Measurements from ENCODE around the gene ARHGAP45. TPM values are rescaled to one million over a fixed set of nuclear protein-coding genes. Genes with fewer than 3 reads are reported as not detected.

ARHGAP45 gene
- total RNA-seq, 4 donors from 2014 or later = 11.5 to 13.4 (median 12.6) TPM

DNA sequence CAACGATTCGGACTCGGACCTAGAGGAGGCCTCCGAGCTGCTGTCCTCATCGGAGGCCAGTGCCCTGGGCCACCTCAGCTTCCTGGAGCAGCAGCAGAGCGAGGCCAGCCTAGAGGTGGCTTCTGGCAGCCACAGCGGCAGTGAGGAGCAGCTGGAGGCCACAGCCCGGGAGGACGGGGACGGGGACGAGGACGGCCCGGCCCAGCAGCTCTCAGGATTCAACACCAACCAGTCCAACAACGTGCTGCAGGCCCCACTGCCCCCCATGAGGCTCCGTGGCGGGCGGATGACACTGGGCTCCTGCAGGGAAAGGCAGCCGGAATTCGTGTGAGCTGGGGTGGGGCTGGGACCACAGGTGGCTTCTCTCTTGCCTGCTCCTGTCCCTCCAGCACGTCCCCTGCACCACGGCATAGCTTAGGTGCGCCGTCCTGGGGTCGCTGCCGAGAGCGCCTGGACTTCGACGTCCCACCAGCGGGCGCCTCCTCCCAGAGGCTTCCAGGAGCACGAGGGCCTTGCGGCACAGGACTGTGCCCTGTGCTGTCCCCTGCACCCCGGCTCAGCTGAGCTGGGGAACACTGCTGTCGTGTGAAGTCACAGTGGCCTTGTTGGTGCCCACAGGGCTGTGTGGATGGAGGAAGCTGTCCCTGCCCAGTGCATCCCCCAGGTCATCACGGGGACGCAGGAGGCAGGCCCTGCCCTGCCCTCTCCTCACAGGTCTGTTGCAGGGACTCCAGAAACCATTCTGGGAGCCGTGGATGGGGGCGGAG, 18.9 kb downstream of the ARHGAP45 start:
- no peak for DNase-seq (ENCODE audit: low spot score in 2 of 2)
- no peaks in the 10 kb centered on the region for H3K9me3 ChIP-seq
- H3K27me3 ChIP-seq = no peaks in the 10 kb centered on the region
- no peak overlapping the region for H3K27ac ChIP-seq
- peaks cover 51% of the 10 kb centered on the region for H3K4me1 ChIP-seq
- peaks cover 36% of the 10 kb centered on the region for H3K36me3 ChIP-seq
- TF ChIP-seq POLR2A (IDR thresholded peaks at IDR 0.05) (no peak), POLR2AphosphoS5 (IDR thresholded peaks at IDR 0.05) (no peak), EP300 (IDR thresholded peaks at IDR 0.05) (no peak)
- TF ChIP-seq, protein P1, sequence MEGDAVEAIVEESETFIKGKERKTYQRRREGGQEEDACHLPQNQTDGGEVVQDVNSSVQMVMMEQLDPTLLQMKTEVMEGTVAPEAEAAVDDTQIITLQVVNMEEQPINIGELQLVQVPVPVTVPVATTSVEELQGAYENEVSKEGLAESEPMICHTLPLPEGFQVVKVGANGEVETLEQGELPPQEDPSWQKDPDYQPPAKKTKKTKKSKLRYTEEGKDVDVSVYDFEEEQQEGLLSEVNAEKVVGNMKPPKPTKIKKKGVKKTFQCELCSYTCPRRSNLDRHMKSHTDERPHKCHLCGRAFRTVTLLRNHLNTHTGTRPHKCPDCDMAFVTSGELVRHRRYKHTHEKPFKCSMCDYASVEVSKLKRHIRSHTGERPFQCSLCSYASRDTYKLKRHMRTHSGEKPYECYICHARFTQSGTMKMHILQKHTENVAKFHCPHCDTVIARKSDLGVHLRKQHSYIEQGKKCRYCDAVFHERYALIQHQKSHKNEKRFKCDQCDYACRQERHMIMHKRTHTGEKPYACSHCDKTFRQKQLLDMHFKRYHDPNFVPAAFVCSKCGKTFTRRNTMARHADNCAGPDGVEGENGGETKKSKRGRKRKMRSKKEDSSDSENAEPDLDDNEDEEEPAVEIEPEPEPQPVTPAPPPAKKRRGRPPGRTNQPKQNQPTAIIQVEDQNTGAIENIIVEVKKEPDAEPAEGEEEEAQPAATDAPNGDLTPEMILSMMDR (IDR thresholded peaks at IDR 0.05) = no peak
- 73% methylated on average over 15 of the region's 38 CpGs for WGBS
- no peak overlapping the region for H3K4me3 ChIP-seq

- WGBS = 71% methylated on average over 8 of the region's 21 CpGs
- DNase-seq (ENCODE audit: low spot score in 2 of 2) = no peak
- Histone ChIP-seq H3K4me1 (peaks cover 46% of the 10 kb centered on the region), H3K27me3 (no peaks in the 10 kb centered on the region), H3K27ac (no peak overlapping the region), H3K4me3 (no peak overlapping the region), H3K36me3 (peaks cover 42% of the 10 kb centered on the region), H3K9me3 (no peaks in the 10 kb centered on the region)
- no peak for TF ChIP-seq EP300 (IDR thresholded peaks at IDR 0.05)
- no peak for TF ChIP-seq POLR2AphosphoS5 (IDR thresholded peaks at IDR 0.05)
- TF ChIP-seq, protein P1 (IDR thresholded peaks at IDR 0.05) = no peak
These were observed 19.6 kb downstream of the ARHGAP45 start for GRCh38 chr19:1086613-1087012.

DNA sequence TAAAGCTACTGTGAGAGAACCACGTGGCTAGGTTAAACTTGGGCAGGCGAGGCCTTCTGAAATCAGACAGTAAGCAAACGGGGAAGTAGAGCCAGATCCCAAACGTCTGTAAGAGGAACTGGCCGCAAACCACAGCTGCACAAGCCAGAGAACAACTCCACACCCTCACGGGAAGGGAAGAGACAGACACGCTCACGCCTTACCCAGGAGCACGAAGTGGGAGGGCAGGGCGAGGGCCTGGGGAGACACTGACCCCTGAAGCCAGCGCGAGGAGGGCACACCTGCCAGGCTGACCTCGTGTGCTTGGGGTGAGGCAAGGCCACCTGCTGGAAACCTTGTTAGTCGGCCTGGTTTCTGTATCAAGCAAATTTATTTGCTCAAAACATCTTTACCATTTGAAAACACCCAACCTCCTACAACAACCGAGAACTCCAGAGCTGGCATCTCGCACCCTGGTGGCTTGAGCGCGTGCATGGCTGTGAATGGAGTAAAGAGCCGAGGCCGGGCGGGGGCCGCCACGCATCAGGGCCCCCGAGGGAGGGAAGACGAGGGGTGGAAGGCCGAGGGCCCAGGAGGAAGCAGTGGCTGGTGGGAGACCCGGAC, 20.9 kb downstream of the ARHGAP45 start:
- 66% methylated on average over 24 of the region's 27 CpGs for WGBS
- Histone ChIP-seq H3K27ac (peak overlapping the region; percentile 75), H3K9me3 (no peaks in the 10 kb centered on the region), H3K4me1 (peaks cover 37% of the 10 kb centered on the region), H3K27me3 (no peaks in the 10 kb centered on the region), H3K4me3 (no peak overlapping the region), H3K36me3 (peaks cover 47% of the 10 kb centered on the region)
- TF ChIP-seq, protein P1 (IDR thresholded peaks at IDR 0.05) = no peak
- TF ChIP-seq EP300 (IDR thresholded peaks at IDR 0.05) = no peak
- no peak for TF ChIP-seq POLR2A (IDR thresholded peaks at IDR 0.05)
- TF ChIP-seq POLR2AphosphoS5 (IDR thresholded peaks at IDR 0.05) = no peak
- DNase-seq (ENCODE audit: low spot score in 2 of 2) = no peak

DNA sequence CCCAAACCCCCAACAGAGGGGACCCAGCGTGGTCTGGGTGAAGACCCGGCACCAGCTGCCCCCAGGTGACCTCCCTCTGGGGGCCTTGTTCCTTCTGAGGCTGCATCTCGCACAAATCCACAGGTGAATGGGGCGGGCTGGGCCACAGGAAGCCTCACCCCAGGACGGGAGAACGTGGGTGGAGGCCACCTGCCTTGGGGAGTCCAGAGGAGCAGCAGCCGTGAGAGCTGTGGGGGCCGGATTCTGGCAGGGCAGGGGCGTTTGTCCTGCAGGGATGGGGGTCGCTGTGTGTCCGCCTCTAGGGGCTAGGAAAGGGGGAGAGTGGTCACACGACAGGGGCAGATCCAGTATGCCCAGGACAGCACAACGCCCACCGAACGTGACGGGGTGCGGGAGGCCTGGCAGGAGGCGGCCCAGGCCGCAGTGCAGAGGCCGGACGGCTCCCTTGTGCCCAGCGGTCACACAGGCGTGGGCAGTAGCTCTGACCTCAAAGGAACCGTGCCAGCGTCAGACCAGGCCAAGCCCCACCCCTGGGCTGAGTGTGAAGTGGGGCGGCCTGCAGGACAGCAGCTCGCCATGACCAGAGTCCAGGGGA, 21.5 kb downstream of the ARHGAP45 start:
- H3K27ac ChIP-seq = peak overlapping the region; percentile 75
- 73% methylated on average over 11 of the region's 27 CpGs for WGBS
- H3K4me1 ChIP-seq = peaks cover 40% of the 10 kb centered on the region

More for the DNA sequence above, 21.5 kb downstream of the ARHGAP45 start:
- no peak for DNase-seq (ENCODE audit: low spot score in 2 of 2)
- Histone ChIP-seq H3K9me3 (no peaks in the 10 kb centered on the region), H3K27me3 (no peaks in the 10 kb centered on the region), H3K4me3 (no peak overlapping the region), H3K36me3 (peaks cover 52% of the 10 kb centered on the region)
- TF ChIP-seq POLR2A (IDR thresholded peaks at IDR 0.05) (no peak), EP300 (IDR thresholded peaks at IDR 0.05) (no peak), POLR2AphosphoS5 (IDR thresholded peaks at IDR 0.05) (no peak)
- TF ChIP-seq, protein P1 (IDR thresholded peaks at IDR 0.05) = no peak

Data from suprapubic skin (tissue), 4 donors.